K562 (cell line): ENCODE measurements around the gene SLC10A1. TPM values are rescaled to one million over a fixed set of nuclear protein-coding genes. Genes with fewer than 3 reads are reported as not detected.

Experiments used
- C11orf30 ChIP-seq: fragments of 450-650 bp; IDR thresholded peaks from 2 replicates; pipeline ENCODE4 v1.6.1; 2016; ENCODE audit warnings: low read depth, mild to moderate bottlenecking
- CREM ChIP-seq: IDR thresholded peaks from 2 replicates; pipeline ENCODE4 v1.6.1; 2014; ENCODE audit warnings: antibody characterized with exemption, low read depth
- DIDO1 ChIP-seq: fragments of 450-650 bp; IDR thresholded peaks from 2 replicates; pipeline ENCODE4 v1.6.1; 2016; ENCODE audit warnings: low read depth, missing biosample characterization, missing genetic modification characterization
- E2F3 ChIP-seq: fragments of 250-450 bp; sonication (Bioruptor Pico); IDR thresholded peaks from 2 replicates; pipeline ENCODE4 v1.4.0; 2020; ENCODE audit warnings: mild to moderate bottlenecking
- JUND ChIP-seq, 2 experiments: IDR thresholded peaks; 2 replicates in 1 of 2; 3 replicates in 1 of 2; pipeline ENCODE4 v1.6.1; 2011; ENCODE audit warnings: borderline replicate concordance in 2 of 2, low read depth in 2 of 2, low read length in 2 of 2, improper control_type of control experiment in 1 of 2, missing biosample characterization in 1 of 2, missing genetic modification characterization in 1 of 2, missing genetic modification reagents in 1 of 2
- PCBP1 ChIP-seq: fragments of 200-400 bp; formaldehyde crosslinking; IDR thresholded peaks from 2 replicates; pipeline ENCODE4 v1.6.1; 2018; ENCODE audit warnings: mild to moderate bottlenecking, low read depth, low read length; ENCODE audit not compliant: poor library complexity, severe bottlenecking
- POLR2B ChIP-seq: fragments of 450-650 bp; IDR thresholded peaks from 2 replicates; pipeline ENCODE4 v1.6.1; 2018; ENCODE audit warnings: low read depth; ENCODE audit not compliant: partially characterized antibody
- STAT5B ChIP-seq: fragments of 250-450 bp; sonication (Bioruptor Pico); IDR thresholded peaks from 2 replicates; pipeline ENCODE4 v1.8.0; 2021; ENCODE audit warnings: mild to moderate bottlenecking, inconsistent platforms
- YBX1 ChIP-seq: fragments of 450-650 bp; IDR thresholded peaks from 2 replicates; pipeline ENCODE4 v1.7.1; 2016; ENCODE audit warnings: mild to moderate bottlenecking
- ZBTB1 ChIP-seq: sonication (generic); formaldehyde crosslinking; IDR thresholded peaks from 2 replicates; pipeline ENCODE4 v1.8.1; 2023; ENCODE audit warnings: missing genetic modification reagents, low read depth, mild to moderate bottlenecking, borderline replicate concordance
- ZBTB17 ChIP-seq: fragments of 450-650 bp; formaldehyde crosslinking; IDR thresholded peaks from 2 replicates; pipeline ENCODE4 v1.4.0; 2020; ENCODE audit warnings: mild to moderate bottlenecking
- ZC3H4 ChIP-seq: sonication (generic); formaldehyde crosslinking; IDR thresholded peaks from 2 replicates; pipeline ENCODE4 v1.9.0; 2021; ENCODE audit warnings: missing genetic modification reagents, borderline replicate concordance
- ZNF197 ChIP-seq: fragments of 200-800 bp; sonication (Bioruptor generic); IDR thresholded peaks from 2 replicates; pipeline ENCODE4 v1.6.1; 2016; ENCODE audit warnings: low read depth, missing genetic modification characterization, missing compliant biosample characterization
- polyA plus RNA-seq, 8 experiments: library from polyadenylated mRNA; depleted of rRNA in 4 of 8; stranded (reverse) in 5 of 8; unstranded in 3 of 8; fragments of >200 nt; fragmentation: Nextera tagmentation in 2 of 8; fragmentation: Illumina TruSeq in 1 of 8; extraction: Ambion mirVana in 2 of 8; extraction: Trizol in 1 of 8; gene quantifications; 2 replicates each; pipeline versions ENCODE4 v1.2.1 to v1.2.3, GENCODE V29; 2011 to 2014; ENCODE audit warnings: inconsistent platforms in 1 of 8, missing spikeins in 1 of 8
- total RNA-seq, 7 experiments: library from RNA; depleted of rRNA in 6 of 7; stranded (reverse); fragments of >200 nt in 6 of 7; fragmentation: Illumina TruSeq in 2 of 7; extraction: Trizol in 2 of 7; gene quantifications; 2 replicates each; pipeline versions ENCODE4 v1.2.1 to v1.2.3, GENCODE V29; 2011 to 2021; ENCODE audit warnings: low replicate concordance in 1 of 7
- TF ChIP-seq, protein P1 (sequence below), 2 experiments: fragments of 450-650 bp; IDR thresholded peaks; 2 replicates each; pipeline ENCODE4 v1.6.1; 2016
- TF ChIP-seq, protein P2 (sequence below), 2 experiments: fragments of 250-450 bp in 1 of 2; fragments of 450-650 bp in 1 of 2; sonication (Bioruptor Pico) in 1 of 2; IDR thresholded peaks; 2 replicates each; pipeline versions ENCODE4 v1.6.1 to v1.8.0; 2016 to 2021; ENCODE audit warnings: mild to moderate bottlenecking in 2 of 2, moderate library complexity in 2 of 2, missing compliant biosample characterization in 1 of 2, missing genetic modification characterization in 1 of 2
- TF ChIP-seq, protein P3 (sequence below), 2 experiments: IDR thresholded peaks; 2 replicates each; pipeline ENCODE4 v1.6.1; 2011; ENCODE audit warnings: borderline replicate concordance in 1 of 2, control low read depth in 1 of 2, low read depth in 1 of 2, low read length in 1 of 2, mild to moderate bottlenecking in 1 of 2, mixed read lengths in 1 of 2, moderate library complexity in 1 of 2; ENCODE audit not compliant: insufficient read depth in 1 of 2, insufficient read length in 1 of 2, poor library complexity in 1 of 2, severe bottlenecking in 1 of 2; ENCODE audit errors: extremely low read depth in 1 of 2
- TF ChIP-seq, protein P4 (sequence below): fragments of 450-650 bp; formaldehyde crosslinking; IDR thresholded peaks from 2 replicates; pipeline ENCODE4 v1.4.0; 2022; ENCODE audit warnings: mild to moderate bottlenecking, moderate library complexity

Gene SLC10A1
- total and polyA plus RNA-seq, 9 of the 15 experiments (the other 6 are each of a cell fraction or from before 2014, with no cell fraction given): not detected

DNA sequence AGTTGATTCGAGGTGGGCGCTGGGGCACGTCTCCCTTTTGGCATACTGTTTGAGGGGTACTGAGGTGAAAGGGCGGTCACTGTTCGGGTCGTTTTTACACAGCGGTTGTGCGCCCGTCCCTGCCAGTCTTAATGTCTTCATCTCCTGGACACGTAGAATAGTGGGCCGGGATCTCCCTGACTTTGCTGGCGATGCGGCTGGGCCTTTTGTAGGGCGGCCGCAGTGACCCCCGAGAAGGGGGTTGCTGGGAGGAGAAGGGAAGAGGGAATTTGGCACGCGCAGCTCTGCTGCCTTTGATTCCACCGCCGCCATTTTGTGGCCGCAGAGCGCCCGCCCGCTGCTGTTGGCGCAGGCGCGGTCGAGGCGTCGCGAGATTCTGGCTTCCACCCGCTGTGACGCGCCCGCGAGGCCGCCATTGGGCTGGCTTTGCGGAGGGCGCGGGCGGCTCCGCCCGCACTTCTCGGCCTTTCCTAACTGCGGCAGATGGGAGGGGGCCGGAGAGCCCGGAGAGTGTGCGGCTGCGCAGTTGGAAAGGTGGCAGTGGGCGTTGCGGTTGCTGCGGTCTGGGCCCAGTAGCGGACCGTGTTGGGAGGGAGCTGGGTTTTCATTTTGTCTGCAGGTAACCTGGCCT is 29.6 kb downstream of the SLC10A1 start (continued):
- TF ChIP-seq, protein P1, sequence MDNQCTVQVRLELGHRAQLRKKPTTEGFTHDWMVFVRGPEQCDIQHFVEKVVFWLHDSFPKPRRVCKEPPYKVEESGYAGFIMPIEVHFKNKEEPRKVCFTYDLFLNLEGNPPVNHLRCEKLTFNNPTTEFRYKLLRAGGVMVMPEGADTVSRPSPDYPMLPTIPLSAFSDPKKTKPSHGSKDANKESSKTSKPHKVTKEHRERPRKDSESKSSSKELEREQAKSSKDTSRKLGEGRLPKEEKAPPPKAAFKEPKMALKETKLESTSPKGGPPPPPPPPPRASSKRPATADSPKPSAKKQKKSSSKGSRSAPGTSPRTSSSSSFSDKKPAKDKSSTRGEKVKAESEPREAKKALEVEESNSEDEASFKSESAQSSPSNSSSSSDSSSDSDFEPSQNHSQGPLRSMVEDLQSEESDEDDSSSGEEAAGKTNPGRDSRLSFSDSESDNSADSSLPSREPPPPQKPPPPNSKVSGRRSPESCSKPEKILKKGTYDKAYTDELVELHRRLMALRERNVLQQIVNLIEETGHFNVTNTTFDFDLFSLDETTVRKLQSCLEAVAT (IDR thresholded peaks at IDR 0.05): peak; percentile 77; a peak in 3 of 4 replicates
- TF ChIP-seq YBX1: no peak
- TF ChIP-seq, protein P2, sequence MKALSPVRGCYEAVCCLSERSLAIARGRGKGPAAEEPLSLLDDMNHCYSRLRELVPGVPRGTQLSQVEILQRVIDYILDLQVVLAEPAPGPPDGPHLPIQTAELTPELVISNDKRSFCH (CRISPR knock-in tag; IDR thresholded peaks at IDR 0.05): no peak
- TF ChIP-seq, protein P2 (tag; IDR thresholded peaks at IDR 0.05): peak; percentile 43; the same call in 1 of the 2 replicates
- TF ChIP-seq ZNF197 (CRISPR knock-in tag): no peak
- peak; percentile 97 for TF ChIP-seq ZBTB1 (CRISPR knock-in tag)
- TF ChIP-seq DIDO1 (tag): no peak
- no peak for TF ChIP-seq STAT5B (CRISPR knock-in tag)
- TF ChIP-seq CREM: peak; percentile 80
- TF ChIP-seq E2F3 (CRISPR knock-in tag): 0 out of 2 replicates have a peak, but pooled peaks have one; percentile 17
- peak; percentile 23; the same call in 1 of the 2 replicates for TF ChIP-seq JUND (IDR thresholded peaks at IDR 0.05; ENCODE audit: borderline replicate concordance, low read depth, low read length)
- TF ChIP-seq JUND (tag; IDR thresholded peaks at IDR 0.05; ENCODE audit: borderline replicate concordance, low read depth, low read length): no peak; the same call in 1 of the 3 replicates
- TF ChIP-seq POLR2B: peak; percentile 33
- TF ChIP-seq C11orf30: 0 out of 2 replicates have a peak, but pooled peaks have one; percentile 6
- TF ChIP-seq ZC3H4 (CRISPR knock-in tag): peak; percentile 79
- TF ChIP-seq, protein P3, sequence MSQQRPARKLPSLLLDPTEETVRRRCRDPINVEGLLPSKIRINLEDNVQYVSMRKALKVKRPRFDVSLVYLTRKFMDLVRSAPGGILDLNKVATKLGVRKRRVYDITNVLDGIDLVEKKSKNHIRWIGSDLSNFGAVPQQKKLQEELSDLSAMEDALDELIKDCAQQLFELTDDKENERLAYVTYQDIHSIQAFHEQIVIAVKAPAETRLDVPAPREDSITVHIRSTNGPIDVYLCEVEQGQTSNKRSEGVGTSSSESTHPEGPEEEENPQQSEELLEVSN (IDR thresholded peaks at IDR 0.05; ENCODE audit: borderline replicate concordance in 1 of 2, extremely low read depth in 1 of 2, insufficient read depth in 1 of 2, insufficient read length in 1 of 2, low read depth in 1 of 2, low read length in 1 of 2, poor library complexity in 1 of 2, severe bottlenecking in 1 of 2): peak in 1 of 2 experiments; percentile 41
- TF ChIP-seq, protein P4, sequence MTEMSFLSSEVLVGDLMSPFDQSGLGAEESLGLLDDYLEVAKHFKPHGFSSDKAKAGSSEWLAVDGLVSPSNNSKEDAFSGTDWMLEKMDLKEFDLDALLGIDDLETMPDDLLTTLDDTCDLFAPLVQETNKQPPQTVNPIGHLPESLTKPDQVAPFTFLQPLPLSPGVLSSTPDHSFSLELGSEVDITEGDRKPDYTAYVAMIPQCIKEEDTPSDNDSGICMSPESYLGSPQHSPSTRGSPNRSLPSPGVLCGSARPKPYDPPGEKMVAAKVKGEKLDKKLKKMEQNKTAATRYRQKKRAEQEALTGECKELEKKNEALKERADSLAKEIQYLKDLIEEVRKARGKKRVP: 0 out of 2 replicates have a peak, but pooled peaks have one; percentile 45
- peak; percentile 75 for TF ChIP-seq PCBP1
- TF ChIP-seq ZBTB17 (CRISPR knock-in tag): 0 out of 2 replicates have a peak, but pooled peaks have one; percentile 34
